Smooth muscle cell (in vitro differentiated cells): ENCODE data around the gene ZFP36L2. TPM values are rescaled to one million over a fixed set of nuclear protein-coding genes. Genes with fewer than 3 reads are reported as not detected.

Experiments
- DNase-seq: peaks from one replicate; lab custom pipeline; 2025; ENCODE audit not compliant: unreplicated experiment; lab: John Stamatoyannopoulos, UW
- H2AFZ ChIP-seq: fragments of 200-600 bp; sonication (generic); 2 replicates; pipeline ENCODE4 v1.6.0; 2016; ENCODE audit warnings: antibody characterized with exemption, low read depth, mild to moderate bottlenecking
- H3F3A ChIP-seq: fragments of 200-600 bp; sonication (generic); 2 replicates; pipeline ENCODE4 v1.6.0; 2017; ENCODE audit warnings: antibody characterized with exemption, low read depth
- H3K27ac ChIP-seq: fragments of 200-600 bp; sonication (generic); 2 replicates; pipeline ENCODE4 v1.5.1; 2016; ENCODE audit warnings: low read depth, mild to moderate bottlenecking
- H3K27me3 ChIP-seq: fragments of 200-600 bp; sonication (generic); 2 replicates; pipeline ENCODE4 v1.6.1; 2016; ENCODE audit warnings: low read depth, mild to moderate bottlenecking
- H3K36me3 ChIP-seq: fragments of 200-600 bp; sonication (generic); 2 replicates; pipeline ENCODE4 v1.5.1; 2016; ENCODE audit warnings: low read depth
- H3K4me1 ChIP-seq: fragments of 200-600 bp; sonication (generic); 2 replicates; pipeline ENCODE4 v1.5.1; 2016; ENCODE audit warnings: low read depth
- H3K4me2 ChIP-seq: fragments of 200-600 bp; sonication (generic); 2 replicates; pipeline ENCODE4 v1.6.0; 2016; ENCODE audit warnings: mild to moderate bottlenecking
- H3K4me3 ChIP-seq: fragments of 200-600 bp; sonication (generic); 2 replicates; pipeline ENCODE4 v1.5.1; 2016; ENCODE audit warnings: mild to moderate bottlenecking
- H3K79me2 ChIP-seq: fragments of 200-600 bp; sonication (generic); 2 replicates; pipeline ENCODE4 v1.6.0; 2016; ENCODE audit warnings: low read depth, mild to moderate bottlenecking
- H3K9ac ChIP-seq: fragments of 200-600 bp; sonication (generic); 2 replicates; pipeline ENCODE4 v1.6.0; 2016; ENCODE audit warnings: low read depth
- H3K9me3 ChIP-seq: fragments of 200-600 bp; sonication (generic); replicated peaks from 2 replicates; pipeline ENCODE4 v1.5.1; 2016; ENCODE audit warnings: low read depth
- H4K20me1 ChIP-seq: fragments of 200-600 bp; sonication (generic); 2 replicates; pipeline ENCODE4 v1.6.0; 2016; ENCODE audit warnings: low read depth
- CTCF ChIP-seq: fragments of 200-600 bp; sonication (generic); IDR thresholded peaks from 2 replicates; pipeline ENCODE4 v1.5.1; 2017; ENCODE audit warnings: borderline replicate concordance, mild to moderate bottlenecking, antibody characterized with exemption; ENCODE audit not compliant: insufficient read depth, poor library complexity, severe bottlenecking
- WGBS: methylation state at CpG from one replicate; pipeline ENCODE4 v1.1.7; 2016; ENCODE audit warnings: low lambda C conversion rate; 5-methylcytosine and 5-hydroxymethylcytosine counted together
- polyA plus RNA-seq: library from polyadenylated mRNA; unstranded; fragments of >200 nt; fragmentation: Nextera tagmentation; extraction: Ambion mirVana; gene quantifications from 2 replicates; pipeline ENCODE4 v1.2.1, GENCODE V29; 2016
- total RNA-seq: library from RNA; depleted of rRNA; stranded (reverse); fragments of >200 nt; gene quantifications from 2 replicates; pipeline ENCODE4 v1.2.3, GENCODE V29; 2014

Gene ZFP36L2
- total and polyA plus RNA-seq, 2 experiments from 2014 or later, result 7.1 to 25.8 TPM

- TF ChIP-seq CTCF, result no peak
- 96% methylated on average over 9 of the region's 9 CpGs for WGBS
- Histone ChIP-seq H3F3A (no peaks in the 10 kb centered on the region), H3K27me3 (no peaks in the 10 kb centered on the region), H3K36me3 (no peaks in the 10 kb centered on the region), H2AFZ (no peak overlapping the region), H3K27ac (no peak overlapping the region), H3K4me1 (peaks cover 23% of the 10 kb centered on the region), H3K4me3 (no peak overlapping the region), H4K20me1 (no peaks in the 10 kb centered on the region), H3K4me2 (no peak overlapping the region), H3K79me2 (no peaks in the 10 kb centered on the region), H3K9me3 (peaks cover 4% of the 10 kb centered on the region), H3K9ac (no peak overlapping the region)
- DNase-seq, result no peak
Measured at GRCh38 chr2:43175876-43176275, 50.5 kb downstream of the ZFP36L2 start.

DNA sequence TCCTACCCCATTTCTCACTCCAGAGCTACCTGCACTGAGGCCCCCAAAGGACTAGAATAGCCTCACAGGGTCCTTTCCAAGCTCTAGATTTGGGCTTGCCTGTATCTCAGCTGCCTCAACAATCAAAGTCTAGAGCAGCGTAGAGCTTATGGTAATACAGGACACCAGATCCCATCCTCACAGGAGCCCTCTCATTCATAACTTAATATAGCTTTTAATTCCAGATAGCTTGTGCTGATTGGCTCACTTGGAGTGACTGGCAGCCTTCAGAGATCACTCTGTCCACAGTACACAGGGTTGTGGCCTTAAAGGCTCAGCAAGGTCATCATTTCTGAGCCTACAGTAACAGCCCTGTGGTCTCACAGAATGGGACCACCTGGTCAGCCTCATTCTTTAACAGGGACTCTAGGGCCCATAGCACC is 51.4 kb downstream of the ZFP36L2 start:
- Histone ChIP-seq H4K20me1 (no peaks in the 10 kb centered on the region), H3K27ac (no peak overlapping the region), H3K9ac (no peak overlapping the region), H3K9me3 (peaks cover 4% of the 10 kb centered on the region), H3K4me2 (no peak overlapping the region), H3K27me3 (no peaks in the 10 kb centered on the region), H2AFZ (no peak overlapping the region), H3F3A (no peaks in the 10 kb centered on the region), H3K36me3 (no peaks in the 10 kb centered on the region), H3K4me1 (peaks cover 18% of the 10 kb centered on the region), H3K79me2 (no peaks in the 10 kb centered on the region), H3K4me3 (no peak overlapping the region)
- 36% methylated on average over 1 of the region's 1 CpG for WGBS
- no peak for TF ChIP-seq CTCF
- no peak for DNase-seq

DNA sequence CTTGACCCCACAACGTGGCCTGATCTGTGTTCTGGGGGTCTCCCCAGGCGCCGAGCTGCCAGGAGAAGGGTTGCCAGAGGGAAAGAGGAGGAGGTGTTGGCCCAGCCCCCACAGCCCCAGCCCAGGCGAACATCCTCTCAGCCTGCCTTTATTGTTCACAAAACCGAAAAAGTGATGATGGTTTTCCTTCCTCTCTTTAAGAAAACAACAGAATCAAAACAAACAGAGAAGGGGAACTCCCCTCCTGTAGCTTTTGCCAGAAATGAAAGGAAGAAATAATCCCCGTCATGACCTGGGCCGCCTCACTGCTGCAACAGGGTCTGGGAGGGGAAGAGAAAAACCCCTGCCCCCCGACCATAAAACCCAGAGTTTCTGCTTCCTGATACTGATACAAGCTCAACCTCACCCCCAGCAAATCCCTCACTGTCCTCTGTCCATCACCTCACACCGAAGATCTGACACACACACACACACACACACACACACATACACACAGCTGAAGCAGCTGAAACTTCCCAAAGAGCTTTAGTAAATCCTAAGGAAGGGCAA is 52.0 kb downstream of the ZFP36L2 start:
- no peaks in the 10 kb centered on the region for H3F3A ChIP-seq
- no peaks in the 10 kb centered on the region for H3K36me3 ChIP-seq
- no peak for TF ChIP-seq CTCF
- H3K4me3 ChIP-seq, result no peak overlapping the region
- no peaks in the 10 kb centered on the region for H3K27me3 ChIP-seq
- peaks cover 4% of the 10 kb centered on the region for H3K9me3 ChIP-seq
- no peak overlapping the region for H3K4me2 ChIP-seq
- 84% methylated on average over 9 of the region's 9 CpGs for WGBS
- H3K79me2 ChIP-seq, result no peaks in the 10 kb centered on the region
- no peak overlapping the region for H2AFZ ChIP-seq
- no peak for DNase-seq
- H3K4me1 ChIP-seq, result peaks cover 14% of the 10 kb centered on the region
- H3K9ac ChIP-seq, result no peak overlapping the region
- no peaks in the 10 kb centered on the region for H4K20me1 ChIP-seq
- H3K27ac ChIP-seq, result no peak overlapping the region
